Neural progenitor cell (in vitro differentiated cells): ENCODE results near the gene MMP17. TPM values are rescaled to one million over a fixed set of nuclear protein-coding genes. Genes with fewer than 3 reads are reported as not detected.

Source experiments
- DNase-seq: peaks from one replicate; pipeline ENCODE4 v3.0.0-alpha.2; 2016; ENCODE audit warnings: low spot score
- H2AFZ ChIP-seq: fragments of 200-600 bp; sonication (generic); replicated peaks from 2 replicates; pipeline ENCODE4 v1.6.1; 2016; ENCODE audit warnings: antibody characterized with exemption
- H3F3A ChIP-seq: fragments of 200-600 bp; sonication (generic); 2 replicates; pipeline ENCODE4 v1.6.1; 2016; ENCODE audit warnings: antibody characterized with exemption, low read depth
- H3K27ac ChIP-seq: fragments of 200-600 bp; sonication (generic); 2 replicates; pipeline ENCODE4 v1.5.1; 2016; ENCODE audit warnings: mild to moderate bottlenecking
- H3K27me3 ChIP-seq: fragments of 200-600 bp; sonication (generic); 2 replicates; pipeline ENCODE4 v1.6.1; 2016; ENCODE audit warnings: mild to moderate bottlenecking, moderate library complexity
- H3K36me3 ChIP-seq: fragments of 200-600 bp; sonication (generic); 2 replicates; pipeline ENCODE4 v1.5.1; 2016
- H3K4me1 ChIP-seq: fragments of 200-600 bp; sonication (generic); 2 replicates; pipeline ENCODE4 v1.6.1; 2016; ENCODE audit warnings: mixed run types
- H3K4me2 ChIP-seq: fragments of 200-600 bp; sonication (generic); 2 replicates; pipeline ENCODE4 v1.6.1; 2016
- H3K4me3 ChIP-seq: fragments of 200-600 bp; sonication (generic); 2 replicates; pipeline ENCODE4 v1.5.1; 2016
- H3K79me2 ChIP-seq: fragments of 200-600 bp; sonication (generic); 2 replicates; pipeline ENCODE4 v1.6.1; 2016; ENCODE audit warnings: low read depth
- H3K9ac ChIP-seq: fragments of 200-600 bp; sonication (generic); 2 replicates; pipeline ENCODE4 v1.6.1; 2016
- H3K9me3 ChIP-seq: fragments of 200-600 bp; sonication (generic); 2 replicates; pipeline ENCODE4 v1.5.1; 2016; ENCODE audit warnings: low read depth
- H4K20me1 ChIP-seq: fragments of 200-600 bp; sonication (generic); 2 replicates; pipeline ENCODE4 v1.6.1; 2016; ENCODE audit warnings: low read depth
- H3K27ac Mint-ChIP-seq: 3 replicates; pipeline ENCODE4 v1.8.0; 2021; ENCODE audit warnings: mixed read lengths
- H3K27me3 Mint-ChIP-seq: 2 replicates; pipeline ENCODE4 v1.8.0; 2022; ENCODE audit warnings: low read depth, mild to moderate bottlenecking, inconsistent platforms, moderate library complexity, mixed read lengths; ENCODE audit not compliant: insufficient read depth
- H3K36me3 Mint-ChIP-seq: 3 replicates; pipeline ENCODE4 v1.8.0; 2021; ENCODE audit warnings: mixed read lengths
- H3K4me1 Mint-ChIP-seq: 3 replicates; pipeline ENCODE4 v1.8.0; 2021; ENCODE audit warnings: mixed read lengths
- H3K4me3 Mint-ChIP-seq: 3 replicates; pipeline ENCODE4 v1.8.0; 2021; ENCODE audit warnings: mild to moderate bottlenecking, moderate library complexity, mixed read lengths
- H3K9me3 Mint-ChIP-seq: 3 replicates; pipeline ENCODE4 v1.8.0; 2020; ENCODE audit warnings: mixed read lengths
- CTCF ChIP-seq: fragments of 200-600 bp; sonication (generic); IDR thresholded peaks from 2 replicates; pipeline ENCODE4 v1.5.1; 2017; ENCODE audit warnings: antibody characterized with exemption, mild to moderate bottlenecking
- EZH2 ChIP-seq: fragments of 200-600 bp; sonication (generic); IDR thresholded peaks from 2 replicates; pipeline ENCODE4 v1.6.1; 2017; ENCODE audit warnings: antibody characterized with exemption, mild to moderate bottlenecking, moderate library complexity
- EZH2phosphoT487 ChIP-seq: fragments of 200-600 bp; sonication (generic); IDR thresholded peaks from 2 replicates; pipeline ENCODE4 v1.6.1; 2017; ENCODE audit warnings: antibody characterized with exemption
- total RNA-seq: library from RNA; depleted of rRNA; stranded (reverse); fragments of >200 nt; gene quantifications from 2 replicates; pipeline ENCODE4 v1.2.3, GENCODE V29; 2015; ENCODE audit warnings: low replicate concordance

Gene MMP17
- total RNA-seq, 1 donor from 2014 or later, result 2.1 TPM

GRCh38 chr12:131836714-131837397, 8.7 kb downstream of the MMP17 start:
- Mint-ChIP-seq H3K27me3 (peaks cover 6% of the 10 kb centered on the region), H3K4me3 (no peak overlapping the region), H3K27ac (no peak overlapping the region), H3K36me3 (no peaks in the 10 kb centered on the region), H3K9me3 (no peaks in the 10 kb centered on the region), H3K4me1 (peaks cover 6% of the 10 kb centered on the region)
- Histone ChIP-seq H3K9me3 (no peaks in the 10 kb centered on the region), H2AFZ (no peak overlapping the region), H3K9ac (no peak overlapping the region), H3K4me2 (no peak overlapping the region), H3K36me3 (no peaks in the 10 kb centered on the region), H3K4me3 (no peak overlapping the region), H3F3A (no peaks in the 10 kb centered on the region), H4K20me1 (no peaks in the 10 kb centered on the region), H3K79me2 (no peaks in the 10 kb centered on the region), H3K27me3 (peaks cover 7% of the 10 kb centered on the region), H3K4me1 (no peaks in the 10 kb centered on the region), H3K27ac (no peak overlapping the region)
- no peak for DNase-seq
- TF ChIP-seq EZH2 (no peak), EZH2phosphoT487 (no peak), CTCF (no peak)

GRCh38 chr12:131840643-131841416, 12.6 kb downstream of the MMP17 start:
- Histone ChIP-seq H2AFZ (no peak overlapping the region), H3K27me3 (no peaks in the 10 kb centered on the region), H3K9ac (no peak overlapping the region), H3K4me3 (no peak overlapping the region), H3K27ac (no peak overlapping the region), H3K4me1 (no peaks in the 10 kb centered on the region), H3K9me3 (no peaks in the 10 kb centered on the region), H3K36me3 (no peaks in the 10 kb centered on the region), H3K79me2 (no peaks in the 10 kb centered on the region), H3K4me2 (no peak overlapping the region), H3F3A (no peaks in the 10 kb centered on the region), H4K20me1 (no peaks in the 10 kb centered on the region)
- Mint-ChIP-seq H3K27me3 (peaks cover 2% of the 10 kb centered on the region), H3K36me3 (no peaks in the 10 kb centered on the region), H3K4me3 (no peak overlapping the region), H3K27ac (no peak overlapping the region), H3K4me1 (no peaks in the 10 kb centered on the region), H3K9me3 (no peaks in the 10 kb centered on the region)
- TF ChIP-seq CTCF (no peak), EZH2 (no peak), EZH2phosphoT487 (no peak)
- no peak for DNase-seq

- Mint-ChIP-seq H3K4me1 (no peaks in the 10 kb centered on the region), H3K9me3 (no peaks in the 10 kb centered on the region), H3K4me3 (no peak overlapping the region), H3K36me3 (no peaks in the 10 kb centered on the region), H3K27me3 (peaks cover 2% of the 10 kb centered on the region), H3K27ac (no peak overlapping the region)
- H3K9ac ChIP-seq, result no peak overlapping the region
- no peaks in the 10 kb centered on the region for H3K36me3 ChIP-seq
- no peak overlapping the region for H3K4me2 ChIP-seq
- no peaks in the 10 kb centered on the region for H3K9me3 ChIP-seq
- H3K4me3 ChIP-seq, result no peak overlapping the region
- no peak overlapping the region for H2AFZ ChIP-seq
- DNase-seq, result no peak
- H3F3A ChIP-seq, result no peaks in the 10 kb centered on the region
- TF ChIP-seq EZH2 (no peak), EZH2phosphoT487 (no peak), CTCF (no peak)
- H3K27me3 ChIP-seq, result no peaks in the 10 kb centered on the region
- no peak overlapping the region for H3K27ac ChIP-seq
- H4K20me1 ChIP-seq, result no peaks in the 10 kb centered on the region
- no peaks in the 10 kb centered on the region for H3K79me2 ChIP-seq
- no peaks in the 10 kb centered on the region for H3K4me1 ChIP-seq
These were observed 13.4 kb downstream of the MMP17 start for GRCh38 chr12:131841547-131841946.
